OCI-LY1 (cell line): ENCODE data around the gene COMT.
"Not testable (repeated sequence)": the region's sequence is repeated elsewhere in the genome, so short reads cannot be mapped to it uniquely, and the experiment has no call there.

ENCODE experiments used
- H2AFZ ChIP-seq: fragments of 200-600 bp; sonication (generic), shearing (Covaris generic); 2 replicates; pipeline ENCODE4 v1.6.0; 2014; ENCODE audit warnings: antibody characterized with exemption, mild to moderate bottlenecking, low read length
- H3F3A ChIP-seq: fragments of 200-600 bp; sonication (generic), shearing (Covaris generic); 2 replicates; pipeline ENCODE4 v1.6.0; 2014; ENCODE audit warnings: mild to moderate bottlenecking, antibody characterized with exemption, low read length, moderate library complexity; ENCODE audit not compliant: insufficient read depth
- H3K27ac ChIP-seq: fragments of 200-600 bp; sonication (generic); 2 replicates; pipeline ENCODE4 v1.5.1; 2014; ENCODE audit warnings: low read length, mixed run types, mild to moderate bottlenecking, low read depth; ENCODE audit not compliant: poor library complexity, severe bottlenecking
- H3K27me3 ChIP-seq: fragments of 200-600 bp; sonication (generic); 2 replicates; pipeline ENCODE4 v1.6.0; 2014; ENCODE audit warnings: antibody characterized with exemption, mild to moderate bottlenecking, low read length, moderate library complexity; ENCODE audit not compliant: insufficient read depth
- H3K36me3 ChIP-seq: fragments of 200-600 bp; sonication (generic); 2 replicates; pipeline ENCODE4 v1.6.1; 2014; ENCODE audit warnings: mild to moderate bottlenecking, antibody characterized with exemption, low read length, moderate library complexity, mixed read lengths; ENCODE audit not compliant: insufficient read depth
- H3K4me1 ChIP-seq: fragments of 200-600 bp; sonication (generic); 2 replicates; pipeline ENCODE4 v1.5.1; 2014; ENCODE audit warnings: mild to moderate bottlenecking, low read length, moderate library complexity; ENCODE audit not compliant: insufficient read depth, severe bottlenecking
- H3K4me2 ChIP-seq: fragments of 200-600 bp; sonication (generic), shearing (Covaris generic); 2 replicates; pipeline ENCODE4 v1.6.1; 2014; ENCODE audit warnings: low read length
- H3K4me3 ChIP-seq: fragments of 200-600 bp; sonication (generic); 2 replicates; pipeline ENCODE4 v1.5.1; 2014; ENCODE audit warnings: low read length, low read depth, mild to moderate bottlenecking, mixed read lengths; ENCODE audit not compliant: poor library complexity, severe bottlenecking
- H3K79me2 ChIP-seq: fragments of 200-600 bp; shearing (Covaris generic); 2 replicates; pipeline ENCODE4 v1.6.1; 2016; ENCODE audit warnings: mixed run types, low read length, mixed read lengths; ENCODE audit not compliant: insufficient read depth
- H3K9ac ChIP-seq: fragments of 200-600 bp; sonication (generic), shearing (Covaris generic); 2 replicates; pipeline ENCODE4 v1.6.1; 2014; ENCODE audit warnings: mild to moderate bottlenecking, low read length, mixed read lengths
- H3K9me2 ChIP-seq: fragments of 200-600 bp; sonication (generic), shearing (Covaris generic); 2 replicates; pipeline ENCODE4 v1.6.1; 2014; ENCODE audit warnings: low read depth, mild to moderate bottlenecking, low read length, mixed read lengths
- H3K9me3 ChIP-seq: fragments of 200-600 bp; shearing (Covaris generic); 2 replicates; pipeline ENCODE4 v1.6.1; 2014; ENCODE audit warnings: low read length, mixed read lengths
- H4K20me1 ChIP-seq: fragments of 200-600 bp; sonication (generic), shearing (Covaris generic); 2 replicates; pipeline ENCODE4 v1.6.0; 2016; ENCODE audit warnings: mild to moderate bottlenecking, low read length; ENCODE audit not compliant: insufficient read depth
- CTCF ChIP-seq: fragments of 200-600 bp; sonication (generic), shearing (Covaris generic); IDR thresholded peaks from 2 replicates; pipeline ENCODE4 v1.5.1; 2017; ENCODE audit warnings: mild to moderate bottlenecking, antibody characterized with exemption, low read length, moderate library complexity, mixed read lengths
- EZH2 ChIP-seq: fragments of 200-600 bp; sonication (generic), shearing (Covaris generic); IDR thresholded peaks from 2 replicates; pipeline ENCODE4 v1.8.0; 2017; ENCODE audit warnings: borderline replicate concordance, mixed run types, mild to moderate bottlenecking, antibody characterized with exemption, low read length, moderate library complexity, mixed read lengths

Gene COMT

DNA sequence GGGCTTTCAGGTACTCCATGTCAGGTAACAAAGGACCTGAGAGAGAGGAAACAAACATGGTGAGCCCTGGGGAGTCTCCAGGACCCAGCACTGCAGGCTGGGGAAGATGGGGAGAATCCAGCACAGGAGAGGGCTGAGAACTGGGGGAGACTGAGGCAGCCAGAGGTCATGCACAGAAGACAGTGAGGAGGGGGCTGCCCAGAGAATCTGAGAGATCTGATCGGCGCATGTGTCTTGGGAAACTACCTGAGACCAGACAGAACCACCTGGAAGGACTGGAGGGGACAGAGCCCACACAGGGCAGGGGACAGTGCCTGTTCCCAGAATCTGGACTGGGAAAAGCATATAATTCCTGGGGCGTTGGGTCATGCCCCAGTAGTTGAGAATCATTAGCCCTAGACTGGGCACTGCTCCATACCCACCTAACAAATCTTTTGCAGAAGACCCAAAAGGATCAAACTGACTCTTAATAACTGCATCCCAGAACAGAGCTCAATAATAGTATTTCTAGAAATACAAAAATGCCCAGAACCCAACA, 20.0 kb upstream of the COMT start:
- no peak overlapping the region for H3K4me2 ChIP-seq
- H3K36me3 ChIP-seq = peaks cover 7% of the 10 kb centered on the region; the same call in 1 of the 2 replicates
- no peaks in the 10 kb centered on the region for H3K79me2 ChIP-seq
- H3F3A ChIP-seq = no peaks in the 10 kb centered on the region
- TF ChIP-seq CTCF (no peak), EZH2 (no peak)
- no peak overlapping the region for H3K9ac ChIP-seq
- H2AFZ ChIP-seq = no peak overlapping the region
- H3K27me3 ChIP-seq = no peaks in the 10 kb centered on the region
- H3K27ac ChIP-seq = no peak overlapping the region
- H3K9me2 ChIP-seq = no peaks in the 10 kb centered on the region
- no peak overlapping the region for H3K4me3 ChIP-seq
- no peaks in the 10 kb centered on the region for H4K20me1 ChIP-seq
- no peaks in the 10 kb centered on the region for H3K9me3 ChIP-seq
- H3K4me1 ChIP-seq = no peaks in the 10 kb centered on the region

- Histone ChIP-seq H3K9ac (no peak overlapping the region), H3K27me3 (no peaks in the 10 kb centered on the region), H3F3A (no peaks in the 10 kb centered on the region), H3K27ac (no peak overlapping the region), H3K4me1 (no peaks in the 10 kb centered on the region), H3K4me3 (no peak overlapping the region), H3K9me3 (no peaks in the 10 kb centered on the region), H3K4me2 (no peak overlapping the region), H4K20me1 (no peaks in the 10 kb centered on the region), H2AFZ (no peak overlapping the region), H3K36me3 (no peaks in the 10 kb centered on the region), H3K79me2 (no peaks in the 10 kb centered on the region), H3K9me2 (no peaks in the 10 kb centered on the region)
- TF ChIP-seq CTCF = no peak
- no peak for TF ChIP-seq EZH2
Measured at GRCh38 chr22:19923914-19924513, 17.6 kb upstream of the COMT start.

DNA sequence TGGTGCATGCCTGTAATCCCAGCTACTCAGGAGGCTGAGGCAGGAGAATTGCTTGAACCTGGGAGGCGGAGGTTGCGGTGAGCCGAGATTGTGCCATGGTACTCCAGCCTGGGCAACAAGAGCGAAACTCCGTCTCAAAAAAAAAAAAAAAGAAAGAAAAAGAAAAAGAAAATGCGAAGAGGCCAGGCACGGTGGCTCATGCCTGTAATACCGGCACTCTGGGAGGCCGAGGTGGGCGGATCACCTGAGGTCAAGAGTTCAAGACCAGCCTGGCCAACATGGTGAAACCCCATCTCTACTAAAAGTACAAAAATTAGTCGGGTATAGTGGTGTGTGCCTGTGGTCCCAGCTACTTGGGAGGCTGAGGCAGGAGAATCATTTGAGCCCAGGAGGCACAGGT, 15.5 kb upstream of the COMT start:
- not testable (repeated sequence) for H3K27ac ChIP-seq, H3K79me2 ChIP-seq, H3K9me3 ChIP-seq, H3K27me3 ChIP-seq, H4K20me1 ChIP-seq, H3K4me3 ChIP-seq, H3K4me1 ChIP-seq, H3F3A ChIP-seq, H3K4me2 ChIP-seq, H3K9ac ChIP-seq, H3K36me3 ChIP-seq, H2AFZ ChIP-seq, H3K9me2 ChIP-seq

DNA sequence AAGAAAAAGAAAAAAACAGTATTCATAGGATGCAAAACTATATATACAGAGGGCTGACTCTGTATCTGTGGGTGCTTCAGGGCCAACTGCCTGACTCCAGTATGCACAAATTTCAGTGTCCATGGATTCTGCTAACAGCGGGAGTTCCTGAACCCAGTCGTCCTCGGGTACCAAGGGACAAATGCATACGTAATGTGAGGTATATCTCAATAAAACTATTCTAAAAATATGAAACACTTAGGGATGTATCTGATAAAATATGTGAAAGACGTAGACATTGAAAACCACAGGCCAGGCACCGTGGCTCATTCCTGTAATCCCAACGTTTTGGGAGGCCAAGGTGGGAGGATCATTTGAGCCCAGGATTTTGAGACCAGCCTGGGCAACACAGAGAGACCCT, 13.9 kb upstream of the COMT start:
- Histone ChIP-seq H3K27ac (no peak overlapping the region), H4K20me1 (no peaks in the 10 kb centered on the region), H3F3A (no peaks in the 10 kb centered on the region), H3K9me3 (no peaks in the 10 kb centered on the region), H2AFZ (no peak overlapping the region), H3K79me2 (no peaks in the 10 kb centered on the region), H3K4me1 (no peaks in the 10 kb centered on the region), H3K9ac (no peak overlapping the region), H3K4me3 (no peak overlapping the region), H3K36me3 (no peaks in the 10 kb centered on the region), H3K9me2 (no peaks in the 10 kb centered on the region), H3K4me2 (no peak overlapping the region), H3K27me3 (no peaks in the 10 kb centered on the region)
- TF ChIP-seq CTCF (no peak), EZH2 (no peak)
